Activated CD4-positive, alpha-beta T cell treated with anti-CD3 and anti-CD28 coated beads for 1 hour (primary cell): Measurements from ENCODE around the gene SAMD14.

Experiments used
- DNase-seq: peaks from one replicate; pipeline ENCODE4 v3.0.0-alpha.2; 2020

SAMD14 gene

GRCh38 chr17:50132104-50132794 is 2.3 kb upstream of the SAMD14 start:
- DNase-seq = no peak

GRCh38 chr17:50130559-50131305 is 772 bp upstream of the SAMD14 start:
- no peak for DNase-seq

DNA sequence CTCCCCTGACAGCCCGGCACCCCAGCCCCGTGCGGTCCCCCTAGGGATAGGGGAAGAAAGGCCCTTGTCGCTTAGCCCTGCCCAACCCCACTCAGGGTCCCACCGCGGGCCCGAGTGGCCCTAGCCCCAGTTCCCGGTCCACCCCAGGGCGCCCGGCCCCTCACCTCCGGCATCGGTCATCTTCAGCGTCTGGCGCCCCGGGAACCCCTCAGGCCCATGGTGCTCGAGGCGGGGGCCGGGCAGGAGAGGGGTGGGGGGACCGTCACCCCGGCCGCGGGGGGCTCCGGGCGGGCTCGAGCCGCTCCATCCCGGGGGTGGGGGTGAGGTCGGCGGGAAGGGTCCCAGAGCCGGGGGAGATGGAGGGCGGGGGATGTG is 620 bp downstream of the SAMD14 start:
- DNase-seq = no peak

DNA sequence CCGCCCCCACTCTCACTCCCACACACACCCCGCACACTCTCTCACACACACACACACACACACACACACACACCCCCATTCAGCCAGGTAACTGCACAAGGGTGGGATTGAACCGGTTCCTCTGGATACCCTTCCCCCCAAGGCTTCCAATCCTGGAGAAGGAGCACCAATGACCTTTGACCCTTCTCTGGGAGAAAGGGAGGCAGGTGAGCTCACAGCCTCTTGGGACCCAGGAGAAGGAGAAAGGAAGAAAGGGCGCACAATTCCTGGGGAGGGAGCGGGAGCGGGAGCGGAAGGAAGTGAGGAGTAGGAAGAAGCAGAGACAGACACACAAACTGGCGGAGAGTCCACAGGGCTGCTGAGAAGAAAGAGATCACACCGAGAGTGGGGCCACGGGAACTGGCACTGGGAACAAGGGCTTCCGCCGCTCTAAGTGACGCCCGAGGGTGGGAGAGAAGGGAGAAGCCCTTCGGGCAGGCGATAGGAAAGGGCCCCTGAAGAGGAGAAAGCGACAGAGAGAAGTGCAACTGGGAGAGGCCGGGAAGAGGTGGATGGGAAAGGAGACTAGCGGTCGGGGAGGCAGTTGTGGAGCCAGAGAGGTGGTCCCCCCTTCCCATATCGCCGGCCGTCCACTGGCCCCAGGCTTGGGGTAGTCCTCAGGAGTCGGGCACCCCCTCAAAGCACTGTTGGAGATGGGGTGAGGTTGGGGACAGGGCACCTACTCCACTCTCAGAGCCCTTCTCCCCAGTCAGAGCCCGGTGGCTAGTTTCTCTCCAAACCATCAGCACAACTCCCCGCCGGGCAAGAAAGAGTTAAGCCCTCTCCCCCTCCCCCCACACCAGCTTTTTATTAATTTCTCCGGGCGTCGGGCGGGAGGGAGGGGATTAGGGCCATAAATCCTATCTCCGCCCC is 1.3 kb downstream of the SAMD14 start:
- no peak for DNase-seq

GRCh38 chr17:50127697-50128361 is 2.1 kb downstream of the SAMD14 start:
- DNase-seq = no peak

DNA sequence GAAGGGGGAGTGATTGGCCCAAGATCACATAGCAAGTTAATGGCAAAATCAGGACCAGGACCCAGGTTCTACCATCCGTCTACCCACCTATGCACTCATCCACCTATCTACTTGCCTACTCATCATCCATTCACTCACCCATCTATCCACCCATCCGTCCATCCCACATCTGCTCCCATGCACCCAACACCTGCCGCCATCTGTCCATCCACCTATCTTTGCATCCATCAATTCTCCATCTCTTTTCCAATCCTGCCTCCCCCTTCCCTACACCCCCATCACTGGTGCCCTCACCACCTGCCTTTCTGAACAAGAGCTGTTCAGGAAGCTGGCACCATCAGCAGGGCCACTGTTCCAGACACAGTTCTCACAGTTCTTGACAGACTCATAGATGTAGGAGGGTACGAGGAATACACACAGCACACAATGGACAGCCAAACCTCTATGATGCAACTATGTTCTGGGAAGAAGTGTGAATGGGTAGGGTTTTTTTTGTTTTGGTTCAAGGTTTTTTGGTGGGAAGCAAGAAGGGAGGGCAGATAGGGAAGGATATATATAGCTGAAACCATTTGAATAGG is 4.5 kb downstream of the SAMD14 start:
- DNase-seq = no peak

DNA sequence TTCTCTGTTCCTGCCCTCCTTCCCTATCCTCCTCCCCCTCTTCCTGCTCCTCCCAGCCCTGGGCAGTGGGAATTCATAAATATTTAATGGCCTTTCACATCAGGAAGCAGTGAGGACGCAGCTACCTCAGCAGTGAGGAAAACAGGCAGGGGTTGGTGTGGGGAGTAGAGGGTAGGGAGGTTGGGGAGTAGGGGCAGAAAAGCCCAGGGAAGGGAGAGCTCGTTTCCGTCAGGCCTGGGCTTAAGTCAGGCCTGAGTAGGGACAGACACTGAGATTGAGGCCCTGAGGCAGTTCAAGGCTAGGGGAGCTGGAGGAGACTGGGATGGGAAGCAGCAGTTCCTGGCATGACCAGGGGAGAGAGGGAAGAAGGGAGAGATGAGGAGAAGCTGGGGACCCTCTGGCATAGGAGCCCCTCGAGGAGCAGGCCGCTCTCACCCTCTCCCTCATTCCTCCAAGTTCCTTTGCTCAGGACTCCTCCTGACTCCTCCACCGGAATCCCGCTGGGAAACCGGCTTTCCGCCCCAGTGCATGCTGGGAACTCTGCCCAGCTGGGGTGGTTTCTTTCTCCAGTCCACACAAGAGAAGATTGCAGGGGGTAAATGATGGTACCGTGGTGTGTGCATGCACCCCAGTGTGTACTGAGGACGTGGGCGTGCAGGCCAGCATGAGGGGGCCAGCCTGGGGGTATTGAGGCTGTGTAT is 6.2 kb downstream of the SAMD14 start:
- no peak for DNase-seq

GRCh38 chr17:50122945-50123344 is 7.0 kb downstream of the SAMD14 start:
- no peak for DNase-seq

GRCh38 chr17:50120475-50121253 is 9.3 kb downstream of the SAMD14 start:
- no peak for DNase-seq

DNA sequence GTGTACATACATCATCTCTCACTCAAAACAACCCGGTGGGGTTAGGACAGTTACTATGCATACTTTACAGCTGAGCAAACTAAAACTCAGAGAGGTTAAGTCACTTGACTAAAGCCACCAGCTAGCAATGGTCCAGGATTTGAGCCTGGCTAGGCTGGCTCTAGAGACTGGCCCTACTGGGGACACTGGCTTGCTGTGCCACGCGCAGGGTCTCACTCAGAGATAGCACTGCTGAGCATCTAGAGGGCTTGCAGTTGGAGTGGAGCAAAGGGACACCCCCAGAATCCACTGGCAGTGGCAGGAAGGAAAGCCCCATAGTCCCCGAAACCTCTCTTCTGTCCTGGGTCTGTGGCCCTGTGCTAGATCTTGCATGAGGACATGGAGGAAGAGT is 11.1 kb downstream of the SAMD14 start:
- no peak for DNase-seq

GRCh38 chr17:50118076-50118827 is 11.7 kb downstream of the SAMD14 start:
- DNase-seq = no peak

DNA sequence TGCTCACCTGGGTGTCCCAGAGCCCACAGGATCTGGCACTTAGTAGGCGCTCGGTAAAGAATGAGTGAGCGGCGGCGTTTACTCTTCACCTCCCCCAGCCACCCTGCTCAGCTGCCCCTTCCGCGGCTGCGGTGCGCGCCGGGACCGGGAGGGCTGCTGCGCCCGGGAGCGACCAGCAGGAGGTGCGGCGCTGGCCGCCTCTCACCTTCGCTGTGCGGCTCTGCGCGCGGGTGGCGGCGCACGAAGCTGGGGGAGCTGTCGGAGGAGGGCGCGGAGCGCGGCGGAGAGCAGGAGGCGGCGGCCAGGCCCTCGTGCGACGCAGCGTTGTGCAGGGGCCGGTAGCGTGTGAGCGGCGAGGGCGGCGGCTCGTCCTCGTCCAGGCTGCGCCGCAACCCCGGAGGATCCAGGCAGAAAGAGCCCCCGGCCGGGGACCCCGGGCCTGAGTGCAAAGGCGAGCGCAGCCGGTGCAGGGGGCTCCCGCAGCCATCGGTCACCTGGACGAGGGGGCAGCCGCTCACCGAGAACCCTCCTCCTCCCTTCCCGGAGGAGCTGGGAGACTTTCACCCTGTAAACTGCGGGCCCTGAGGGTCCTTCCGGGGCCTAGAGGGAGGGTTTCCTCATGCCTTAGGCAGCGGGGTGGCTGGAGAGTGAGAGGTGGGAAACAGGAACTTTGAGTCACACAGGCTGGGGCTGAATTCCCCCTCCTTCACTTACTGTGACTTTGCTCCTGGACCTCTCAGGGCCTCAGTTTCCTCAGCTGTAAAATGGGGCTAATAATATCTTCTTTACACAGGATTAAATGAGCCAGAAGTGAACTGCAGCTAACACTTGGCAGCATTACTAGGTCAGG is 12.5 kb downstream of the SAMD14 start:
- peak; percentile 60 for DNase-seq

GRCh38 chr17:50115756-50116155 is 14.2 kb downstream of the SAMD14 start:
- no peak for DNase-seq

GRCh38 chr17:50114849-50115357 is 15.1 kb downstream of the SAMD14 start:
- DNase-seq = no peak

- DNase-seq = no peak
Observed at GRCh38 chr17:50114401-50114800, 15.6 kb downstream of the SAMD14 start.

GRCh38 chr17:50113624-50114320 is 16.2 kb downstream of the SAMD14 start:
- no peak for DNase-seq

GRCh38 chr17:50112694-50113093 is 17.3 kb downstream of the SAMD14 start:
- DNase-seq = no peak
